ENCODE data around the gene BBS4.

- no peak for TF ChIP-seq EZH2 (IDR thresholded peaks at IDR 0.05; ENCODE audit: insufficient read depth, poor library complexity, severe bottlenecking)
- no peak for TF ChIP-seq EZH2phosphoT487 (IDR thresholded peaks at IDR 0.05; ENCODE audit: insufficient read depth, low read depth)
Measured at GRCh38 chr15:72758182-72758581, 72.2 kb downstream of the BBS4 start.
